Ishikawa (cell line): ENCODE measurements around the gene PRKN.

Source experiments
- CEBPB ChIP-seq: IDR thresholded peaks from 2 replicates; pipeline ENCODE4 v1.6.1; 2012
- CREB1 ChIP-seq: IDR thresholded peaks from 2 replicates; pipeline ENCODE4 v1.6.1; 2012; ENCODE audit warnings: low read depth
- EGR1 ChIP-seq: IDR thresholded peaks from 2 replicates; pipeline ENCODE4 v1.6.1; 2012
- EP300 ChIP-seq: IDR thresholded peaks from 2 replicates; pipeline ENCODE4 v1.6.1; 2012; ENCODE audit warnings: borderline replicate concordance
- FOXM1 ChIP-seq: IDR thresholded peaks from 2 replicates; pipeline ENCODE4 v1.6.1; 2012; ENCODE audit warnings: low read depth, borderline replicate concordance
- NFIC ChIP-seq: IDR thresholded peaks from 2 replicates; pipeline ENCODE4 v1.6.1; 2012
- RAD21 ChIP-seq: IDR thresholded peaks from 2 replicates; pipeline ENCODE4 v1.6.1; 2012; ENCODE audit warnings: low read depth
- TAF1 ChIP-seq: IDR thresholded peaks from 2 replicates; pipeline ENCODE4 v1.6.1; 2012; ENCODE audit warnings: low read depth, mild to moderate bottlenecking
- YY1 ChIP-seq: IDR thresholded peaks from 2 replicates; pipeline ENCODE4 v1.6.1; 2012; ENCODE audit warnings: low read depth
- TF ChIP-seq, protein P1 (sequence below): IDR thresholded peaks from 2 replicates; pipeline ENCODE4 v1.6.1; 2012
- TF ChIP-seq, protein P2 (sequence below): IDR thresholded peaks from 2 replicates; pipeline ENCODE4 v1.6.1; 2012; ENCODE audit warnings: low read depth, mild to moderate bottlenecking
- TF ChIP-seq, protein P3 (sequence below): IDR thresholded peaks from 2 replicates; pipeline ENCODE4 v1.6.1; 2012

DNA sequence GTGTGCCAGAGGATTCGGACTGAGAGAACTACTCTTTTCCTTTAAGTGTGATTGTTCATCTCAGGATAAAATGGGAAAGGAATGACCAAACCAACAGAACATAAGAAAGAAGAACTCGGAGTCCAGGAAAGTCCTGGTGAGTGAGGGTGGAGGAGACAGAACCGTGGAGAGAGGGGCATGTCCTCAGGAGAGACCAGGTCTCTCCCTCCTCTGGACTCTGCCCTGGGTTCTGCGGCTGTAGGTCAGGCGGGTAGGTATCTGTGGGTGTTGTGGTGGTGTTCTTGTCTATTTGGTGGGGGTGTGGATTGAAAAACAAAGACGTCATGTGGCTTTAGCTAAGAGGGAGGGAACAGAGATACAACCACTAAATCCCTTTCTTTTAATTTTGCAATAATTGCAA lies 1424.6 kb downstream of the PRKN start:
- TF ChIP-seq EP300, result no peak
- TF ChIP-seq, protein P1, sequence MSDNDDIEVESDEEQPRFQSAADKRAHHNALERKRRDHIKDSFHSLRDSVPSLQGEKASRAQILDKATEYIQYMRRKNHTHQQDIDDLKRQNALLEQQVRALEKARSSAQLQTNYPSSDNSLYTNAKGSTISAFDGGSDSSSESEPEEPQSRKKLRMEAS, result no peak
- no peak for TF ChIP-seq YY1
- no peak for TF ChIP-seq TAF1
- TF ChIP-seq FOXM1, result no peak
- no peak for TF ChIP-seq EGR1
- TF ChIP-seq, protein P2, sequence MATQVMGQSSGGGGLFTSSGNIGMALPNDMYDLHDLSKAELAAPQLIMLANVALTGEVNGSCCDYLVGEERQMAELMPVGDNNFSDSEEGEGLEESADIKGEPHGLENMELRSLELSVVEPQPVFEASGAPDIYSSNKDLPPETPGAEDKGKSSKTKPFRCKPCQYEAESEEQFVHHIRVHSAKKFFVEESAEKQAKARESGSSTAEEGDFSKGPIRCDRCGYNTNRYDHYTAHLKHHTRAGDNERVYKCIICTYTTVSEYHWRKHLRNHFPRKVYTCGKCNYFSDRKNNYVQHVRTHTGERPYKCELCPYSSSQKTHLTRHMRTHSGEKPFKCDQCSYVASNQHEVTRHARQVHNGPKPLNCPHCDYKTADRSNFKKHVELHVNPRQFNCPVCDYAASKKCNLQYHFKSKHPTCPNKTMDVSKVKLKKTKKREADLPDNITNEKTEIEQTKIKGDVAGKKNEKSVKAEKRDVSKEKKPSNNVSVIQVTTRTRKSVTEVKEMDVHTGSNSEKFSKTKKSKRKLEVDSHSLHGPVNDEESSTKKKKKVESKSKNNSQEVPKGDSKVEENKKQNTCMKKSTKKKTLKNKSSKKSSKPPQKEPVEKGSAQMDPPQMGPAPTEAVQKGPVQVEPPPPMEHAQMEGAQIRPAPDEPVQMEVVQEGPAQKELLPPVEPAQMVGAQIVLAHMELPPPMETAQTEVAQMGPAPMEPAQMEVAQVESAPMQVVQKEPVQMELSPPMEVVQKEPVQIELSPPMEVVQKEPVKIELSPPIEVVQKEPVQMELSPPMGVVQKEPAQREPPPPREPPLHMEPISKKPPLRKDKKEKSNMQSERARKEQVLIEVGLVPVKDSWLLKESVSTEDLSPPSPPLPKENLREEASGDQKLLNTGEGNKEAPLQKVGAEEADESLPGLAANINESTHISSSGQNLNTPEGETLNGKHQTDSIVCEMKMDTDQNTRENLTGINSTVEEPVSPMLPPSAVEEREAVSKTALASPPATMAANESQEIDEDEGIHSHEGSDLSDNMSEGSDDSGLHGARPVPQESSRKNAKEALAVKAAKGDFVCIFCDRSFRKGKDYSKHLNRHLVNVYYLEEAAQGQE, result no peak
- TF ChIP-seq, protein P3, sequence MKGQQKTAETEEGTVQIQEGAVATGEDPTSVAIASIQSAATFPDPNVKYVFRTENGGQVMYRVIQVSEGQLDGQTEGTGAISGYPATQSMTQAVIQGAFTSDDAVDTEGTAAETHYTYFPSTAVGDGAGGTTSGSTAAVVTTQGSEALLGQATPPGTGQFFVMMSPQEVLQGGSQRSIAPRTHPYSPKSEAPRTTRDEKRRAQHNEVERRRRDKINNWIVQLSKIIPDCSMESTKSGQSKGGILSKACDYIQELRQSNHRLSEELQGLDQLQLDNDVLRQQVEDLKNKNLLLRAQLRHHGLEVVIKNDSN, result no peak
- TF ChIP-seq RAD21, result no peak
- TF ChIP-seq CEBPB, result no peak
- TF ChIP-seq NFIC, result no peak
- no peak for TF ChIP-seq CREB1
